Measurements from ENCODE around the gene RASSF7.

Gene RASSF7

DNA sequence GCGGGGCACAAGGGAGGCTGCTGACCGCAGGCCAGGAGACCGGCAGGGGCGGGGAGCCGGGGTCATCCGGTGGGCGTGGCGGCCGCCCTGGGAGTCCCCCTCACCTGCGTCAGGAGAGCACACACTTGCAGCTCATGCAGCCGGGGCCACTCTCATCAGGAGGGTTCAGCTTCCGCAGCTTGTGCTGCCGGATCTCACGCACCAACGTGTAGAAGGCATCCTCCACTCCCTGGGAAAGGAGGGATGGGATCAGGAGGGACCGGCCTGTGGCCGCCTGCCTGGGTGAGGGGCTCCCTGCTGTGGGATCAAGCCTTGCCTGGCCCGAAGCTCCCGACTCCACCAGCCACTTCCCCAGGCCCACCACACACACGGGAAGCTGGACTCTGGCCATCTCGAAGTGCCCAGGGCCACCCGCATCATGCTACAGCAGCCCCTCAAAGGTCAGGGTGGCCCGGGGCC is 28.2 kb upstream of the RASSF7 start:
- no peak for DNase-seq (ENCODE audit: extremely low read depth in 1 of 2, low read depth in 1 of 2)

DNA sequence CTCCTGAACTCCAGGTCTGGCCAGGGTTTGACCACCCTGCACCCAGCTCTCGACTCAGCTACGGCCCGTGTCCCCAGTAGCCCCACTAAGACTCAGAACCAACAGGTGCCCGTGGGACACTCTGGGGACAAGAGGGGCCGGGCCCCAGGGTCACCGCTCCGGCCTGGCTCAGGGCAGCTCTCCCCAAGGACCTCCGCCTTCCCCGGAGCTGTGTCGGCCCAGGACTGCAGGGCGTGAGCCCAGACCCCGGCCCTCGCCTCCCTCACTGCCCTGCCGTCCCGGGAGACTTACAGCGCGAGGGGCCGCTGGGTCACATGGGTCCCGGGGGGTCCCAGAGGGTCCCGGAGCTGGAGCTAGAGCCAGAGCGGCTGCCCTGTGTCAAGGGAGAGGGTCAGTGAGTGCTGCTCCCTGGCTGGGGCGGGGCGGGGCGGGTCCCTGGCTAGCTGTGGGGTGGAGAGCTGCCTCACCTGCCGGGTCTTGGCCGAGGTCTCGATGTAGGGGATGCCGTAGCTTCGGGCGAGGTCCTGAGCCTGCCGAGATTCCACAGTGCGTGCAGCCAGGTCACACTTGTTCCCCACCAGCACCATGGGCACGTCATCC is 27.7 kb upstream of the RASSF7 start:
- no peak for DNase-seq (ENCODE audit: extremely low read depth in 1 of 2, low read depth in 1 of 2)

DNA sequence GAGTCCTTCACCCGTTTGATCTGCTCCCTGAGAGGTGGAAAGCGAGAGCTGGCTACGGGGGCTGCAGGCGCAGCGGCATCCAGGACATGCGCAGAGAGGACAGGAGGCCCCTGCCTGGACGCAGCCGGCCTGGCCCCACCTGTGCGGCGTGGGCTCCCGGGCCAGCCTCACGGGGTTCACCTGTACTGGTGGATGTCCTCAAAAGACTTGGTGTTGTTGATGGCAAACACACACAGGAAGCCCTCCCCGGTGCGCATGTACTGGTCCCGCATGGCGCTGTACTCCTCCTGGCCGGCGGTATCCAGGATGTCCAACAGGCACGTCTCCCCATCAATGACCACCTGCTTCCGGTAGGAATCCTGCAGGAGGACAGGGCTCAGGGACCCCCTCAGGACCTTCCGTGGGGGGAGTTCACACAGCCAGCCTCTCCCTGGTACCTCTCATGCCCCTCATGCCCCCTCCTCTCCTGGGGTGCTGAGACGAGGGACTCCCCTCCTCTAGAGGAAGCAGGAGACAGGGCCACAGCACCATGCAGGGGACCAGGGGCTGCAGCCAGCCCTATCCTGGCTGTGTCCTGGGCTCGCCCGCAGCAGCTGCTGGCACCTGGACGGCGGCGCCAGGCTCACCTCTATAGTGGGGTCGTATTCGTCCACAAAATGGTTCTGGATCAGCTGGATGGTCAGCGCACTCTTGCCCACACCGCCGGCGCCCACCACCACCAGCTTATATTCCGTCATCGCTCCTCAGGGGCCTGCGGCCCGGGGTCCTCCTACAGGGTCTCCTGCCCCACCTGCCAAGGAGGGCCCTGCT is 27.0 kb upstream of the RASSF7 start:
- no peak for DNase-seq (ENCODE audit: extremely low read depth in 1 of 2, low read depth in 1 of 2)

DNA sequence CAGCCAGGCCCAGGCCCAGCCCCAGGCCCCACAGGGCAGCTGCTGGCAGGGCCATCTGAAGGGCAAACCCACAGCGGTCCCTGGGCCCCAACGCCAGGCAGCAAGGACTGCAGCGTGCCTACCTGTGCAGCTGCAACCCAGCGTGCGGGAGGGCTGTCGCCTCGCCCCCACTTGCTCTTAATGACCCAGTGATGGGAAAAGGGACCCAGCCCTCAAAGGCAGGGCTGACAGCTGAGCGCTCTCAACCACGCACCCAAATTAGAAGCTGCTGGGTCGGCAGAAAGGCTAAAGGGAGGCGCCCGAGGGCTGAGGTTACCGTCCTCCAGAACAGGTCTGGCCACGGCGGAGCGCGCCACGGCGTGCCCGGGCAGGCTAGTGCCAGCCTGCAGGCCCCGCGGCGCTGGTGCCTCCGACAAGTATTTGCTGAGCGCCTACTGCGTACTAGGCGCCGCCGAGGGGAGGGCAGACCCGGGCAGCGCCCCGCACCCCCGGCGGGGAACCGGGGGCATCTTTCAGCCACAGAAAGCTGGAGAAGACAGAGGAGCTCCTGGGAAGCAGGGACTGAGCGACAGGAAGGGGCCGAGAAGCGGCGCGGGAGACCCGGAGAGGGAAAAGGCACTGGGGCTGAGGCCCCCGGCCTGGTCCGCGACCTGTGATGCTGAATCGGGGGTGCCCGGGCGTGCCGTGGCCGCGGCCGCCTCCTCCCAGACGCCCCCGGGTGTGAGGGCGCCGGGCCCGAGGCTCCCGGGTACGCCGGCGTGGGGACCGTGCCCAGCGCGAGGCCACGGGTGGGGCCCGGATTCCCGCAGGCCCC is 26.2 kb upstream of the RASSF7 start:
- DNase-seq (ENCODE audit: extremely low read depth in 1 of 2, low read depth in 1 of 2) = no peak

DNA sequence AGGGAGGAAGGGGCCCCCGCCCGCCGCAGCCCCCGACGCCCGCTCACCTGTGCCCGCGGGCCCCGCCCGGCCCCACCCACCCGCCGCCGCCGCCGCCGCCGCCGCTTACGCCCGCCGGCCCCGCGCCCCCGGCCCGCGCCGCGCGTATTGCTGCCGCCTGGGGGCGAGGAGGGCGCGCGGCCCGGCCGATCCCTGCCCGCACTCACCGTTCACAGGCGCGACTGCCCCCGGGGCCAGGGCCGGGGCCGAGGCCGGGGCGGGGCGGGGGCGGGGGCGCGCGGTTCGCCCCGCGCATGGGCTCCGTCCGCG is 25.6 kb upstream of the RASSF7 start:
- DNase-seq (ENCODE audit: extremely low read depth in 1 of 2, low read depth in 1 of 2) = no peak

DNA sequence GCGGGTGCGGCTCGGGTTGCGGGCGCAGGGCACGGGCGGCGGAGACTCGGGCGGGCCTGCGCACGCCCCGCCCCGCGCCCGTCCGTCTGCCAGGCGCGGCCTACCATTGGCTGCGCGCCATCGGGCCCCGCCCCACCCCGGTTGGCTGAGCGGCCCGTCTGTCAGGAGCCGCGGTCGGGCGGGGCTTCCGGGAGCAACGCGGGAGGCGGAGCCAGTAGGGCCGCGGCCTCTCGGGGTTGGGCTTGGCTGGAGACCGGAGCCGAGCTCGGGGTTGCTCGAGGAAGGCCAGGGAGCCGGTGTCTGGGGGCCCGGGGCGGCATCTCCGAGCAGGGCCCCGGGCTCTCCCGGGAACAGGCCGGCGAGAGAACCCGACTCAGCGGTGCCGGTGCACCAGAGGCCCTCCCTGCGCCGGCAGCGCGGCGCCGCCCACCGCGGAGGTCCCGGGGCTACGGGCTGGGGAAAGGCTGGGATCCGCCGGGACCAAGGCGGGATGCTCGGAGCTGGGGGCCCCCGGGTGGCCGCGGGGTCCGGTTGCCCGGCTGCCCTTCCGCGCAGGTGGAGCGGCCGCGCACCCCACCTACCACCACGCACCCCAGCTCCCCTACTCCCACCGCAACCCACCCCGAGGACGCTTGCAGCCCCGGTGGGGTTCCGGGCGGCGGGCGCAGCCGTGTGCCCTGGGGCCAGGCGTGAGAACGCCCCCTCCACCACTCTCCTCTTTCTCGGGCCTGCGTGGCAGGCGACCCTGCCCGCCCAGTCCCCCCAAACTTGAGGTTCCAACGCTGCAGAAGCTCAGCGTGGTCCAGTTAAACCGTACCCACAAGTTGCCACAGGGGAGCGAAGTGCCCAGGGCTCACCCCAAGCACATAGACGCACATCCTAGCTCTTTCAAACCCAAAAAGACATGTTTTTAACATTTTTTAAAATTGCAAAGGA is 25.0 kb upstream of the RASSF7 start, which contains the start of gene HRAS:
Gene HRAS (minus strand): TSS at position 58 of the 936 bp plus-strand sequence.
- DNase-seq (ENCODE audit: extremely low read depth in 1 of 2, low read depth in 1 of 2) = peak; percentile 87 to 95

DNA sequence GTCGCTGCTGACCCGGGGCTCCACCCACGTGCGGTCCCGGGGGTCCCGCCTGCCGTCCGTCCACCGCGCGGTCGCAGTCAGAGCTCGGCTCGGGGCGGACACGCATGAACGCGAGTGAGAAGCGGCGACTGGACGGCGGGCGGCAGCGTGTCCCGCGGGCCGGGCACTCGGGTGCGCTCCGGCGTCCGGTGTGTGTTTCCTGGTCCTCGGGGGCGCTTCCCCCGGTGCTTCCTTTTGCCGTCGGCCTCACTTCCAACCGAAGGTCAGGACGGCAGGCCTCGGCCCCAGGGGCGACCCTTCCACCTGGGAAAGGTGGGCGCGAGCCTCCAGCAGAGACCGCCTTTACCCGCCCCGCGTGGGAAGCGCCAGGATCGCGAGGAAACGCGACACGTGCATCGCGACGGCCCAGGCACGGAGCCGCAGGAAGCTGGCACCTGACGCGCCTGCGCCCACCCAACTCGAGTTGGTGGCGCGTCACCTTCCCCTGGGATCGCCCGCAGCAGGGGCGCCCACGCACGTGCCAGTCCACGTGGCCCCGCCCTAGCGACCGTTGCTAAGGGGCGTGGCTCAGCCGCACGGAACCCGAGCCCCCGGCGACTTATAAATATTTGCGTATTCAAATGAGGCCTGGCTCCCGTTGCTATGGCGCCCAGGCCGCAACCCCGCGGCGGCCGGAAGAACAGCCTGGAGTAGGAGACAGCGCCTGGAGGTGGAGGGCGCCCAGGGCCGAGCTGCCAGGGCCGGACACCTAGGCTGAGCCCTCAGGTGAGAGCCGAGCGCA is 23.7 kb upstream of the RASSF7 start, which contains the start of gene LRRC56:
Gene LRRC56 (plus strand): TSS at position 687 of the 781 bp plus-strand sequence. CDS start 3,158 bp downstream, outside the sequence.
- peak; percentile 86 to 88 for DNase-seq (ENCODE audit: extremely low read depth in 1 of 2, low read depth in 1 of 2)

DNA sequence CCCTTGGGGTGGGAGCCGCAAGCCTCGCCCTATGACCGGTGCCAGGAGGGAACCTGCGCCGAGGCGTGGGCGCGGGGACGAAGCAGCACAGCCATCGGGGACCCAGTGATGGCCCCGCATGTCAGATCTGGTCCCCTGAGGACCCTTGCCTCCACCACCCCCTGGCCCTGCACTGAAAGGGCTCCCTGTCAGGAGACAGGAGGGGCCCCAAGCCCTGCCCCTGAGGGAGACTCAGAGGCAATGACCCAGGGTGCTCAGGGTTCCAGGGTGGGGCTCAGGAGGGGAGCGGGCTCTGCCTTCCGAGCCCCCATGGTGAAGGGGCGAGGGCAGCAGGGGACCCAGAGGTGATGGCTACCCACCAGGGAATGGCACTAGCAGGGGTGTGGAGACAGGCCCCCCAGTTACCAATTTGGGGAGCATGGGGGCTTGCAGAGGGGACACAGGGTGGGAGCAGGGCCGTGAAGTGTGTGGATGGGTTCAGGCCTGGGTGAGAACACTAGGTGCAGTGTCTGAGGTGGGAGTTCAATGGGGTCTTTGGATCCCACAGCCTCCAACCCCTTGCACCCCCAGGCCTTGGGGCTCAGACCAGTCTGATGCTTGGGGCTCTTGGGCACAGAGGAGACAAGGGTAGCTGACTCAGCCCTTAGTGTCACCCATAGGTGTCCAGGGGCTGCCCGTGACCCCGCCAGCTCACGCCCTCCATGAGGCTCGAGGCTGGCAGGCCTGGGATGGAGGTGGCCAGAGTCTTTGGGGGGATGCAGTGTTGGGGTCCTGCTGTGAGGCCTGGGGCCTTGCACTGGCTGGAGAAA is 22.9 kb upstream of the RASSF7 start:
- DNase-seq (ENCODE audit: extremely low read depth in 1 of 2, low read depth in 1 of 2) = no peak

DNA sequence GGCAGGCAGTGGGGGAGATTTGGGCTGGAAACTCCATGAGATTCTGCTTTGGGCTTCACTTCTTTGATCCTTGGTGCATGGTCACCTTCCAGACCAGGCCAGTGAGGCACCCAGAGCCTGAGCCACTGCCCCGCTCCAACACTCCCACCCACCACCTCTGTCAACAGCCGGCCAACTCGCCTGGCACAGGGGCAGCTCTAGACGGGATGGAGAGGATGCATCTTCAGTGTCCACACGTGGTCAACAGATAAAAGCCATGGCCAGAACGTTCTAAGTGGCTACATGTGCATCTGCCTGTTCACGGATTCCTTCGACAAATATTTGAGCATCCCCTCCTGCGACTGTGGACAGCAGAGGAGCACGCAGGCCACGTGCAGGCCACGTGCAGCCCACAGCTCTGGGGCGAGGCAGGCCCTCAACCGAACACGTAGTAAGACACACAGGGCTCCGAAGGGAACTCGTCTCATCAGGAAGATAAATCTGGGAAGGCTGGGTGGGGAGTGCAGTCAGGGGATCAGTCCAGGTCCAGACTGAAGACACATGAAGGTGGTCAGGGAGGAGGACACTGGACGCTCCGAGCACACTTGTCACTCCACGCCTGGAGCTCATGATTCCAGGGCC is 22.2 kb upstream of the RASSF7 start:
- no peak for DNase-seq (ENCODE audit: extremely low read depth in 1 of 2, low read depth in 1 of 2)

DNA sequence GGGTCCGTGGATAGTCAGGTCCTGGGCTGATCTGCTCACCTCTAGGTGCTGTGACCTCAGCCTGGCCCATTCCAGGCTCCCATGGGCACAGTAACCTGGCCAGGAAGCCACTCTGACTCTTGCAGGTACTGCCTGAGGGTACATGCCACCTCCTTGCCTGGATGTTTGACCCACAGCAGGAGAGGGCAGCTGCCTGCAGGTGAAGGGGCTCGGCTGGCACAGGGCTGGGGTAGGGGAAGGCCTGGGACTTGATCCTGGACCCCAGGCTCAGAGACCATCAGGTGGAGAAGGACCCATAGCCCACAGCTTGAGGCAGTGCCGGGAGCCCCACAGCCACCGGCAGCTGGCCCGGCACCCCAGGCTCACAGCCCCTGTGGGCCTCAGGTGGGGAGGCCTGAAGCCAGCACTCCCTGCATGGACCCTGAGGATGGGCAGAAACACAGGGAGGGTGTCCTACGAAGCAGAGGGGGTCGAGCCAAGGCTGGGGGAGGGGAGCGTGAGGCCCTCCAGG is 20.7 kb upstream of the RASSF7 start:
- no peak for DNase-seq (ENCODE audit: extremely low read depth in 1 of 2, low read depth in 1 of 2)

DNA sequence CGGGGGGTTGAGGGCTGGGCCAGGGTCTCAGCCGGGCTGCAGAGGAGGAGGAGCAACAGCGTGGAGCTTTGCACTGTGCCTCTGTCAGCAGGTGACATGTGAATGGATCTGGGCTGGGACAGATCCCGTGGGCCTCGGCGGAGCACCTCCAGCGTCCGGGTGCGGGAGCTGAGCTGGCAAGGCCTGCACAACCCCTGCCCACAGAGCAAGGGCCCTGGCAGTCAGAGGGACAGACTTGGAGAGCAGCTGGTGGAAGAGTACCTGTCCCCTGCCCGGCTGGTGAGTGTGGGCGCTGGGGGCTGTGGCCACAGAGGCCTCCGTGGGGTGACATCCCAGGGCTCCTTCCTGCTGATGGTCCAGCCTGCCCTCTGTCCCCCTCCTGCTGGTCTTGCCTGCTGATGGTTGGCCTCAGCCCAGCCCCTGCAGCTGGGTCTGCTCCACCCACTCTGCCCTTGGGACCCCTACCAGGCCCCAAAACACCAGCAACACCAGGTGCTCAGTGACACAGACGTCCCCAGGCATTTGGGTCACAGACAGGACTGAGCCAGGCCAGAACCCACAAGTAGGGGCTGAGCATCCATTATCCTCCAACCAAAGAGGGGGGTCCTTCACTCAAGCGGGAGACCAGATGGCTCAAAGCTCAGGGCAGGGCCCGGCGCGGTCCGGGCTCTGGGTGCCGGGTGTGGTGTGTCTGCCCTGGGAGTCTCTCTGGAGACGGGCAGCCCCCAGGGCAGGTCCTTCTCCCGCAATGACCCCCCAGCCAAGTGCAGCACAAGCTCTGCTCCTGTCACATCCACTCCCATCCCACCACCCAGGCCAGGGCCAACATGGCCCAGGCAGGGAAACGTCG is 20.0 kb upstream of the RASSF7 start:
- DNase-seq (ENCODE audit: extremely low read depth in 1 of 2, low read depth in 1 of 2) = no peak

DNA sequence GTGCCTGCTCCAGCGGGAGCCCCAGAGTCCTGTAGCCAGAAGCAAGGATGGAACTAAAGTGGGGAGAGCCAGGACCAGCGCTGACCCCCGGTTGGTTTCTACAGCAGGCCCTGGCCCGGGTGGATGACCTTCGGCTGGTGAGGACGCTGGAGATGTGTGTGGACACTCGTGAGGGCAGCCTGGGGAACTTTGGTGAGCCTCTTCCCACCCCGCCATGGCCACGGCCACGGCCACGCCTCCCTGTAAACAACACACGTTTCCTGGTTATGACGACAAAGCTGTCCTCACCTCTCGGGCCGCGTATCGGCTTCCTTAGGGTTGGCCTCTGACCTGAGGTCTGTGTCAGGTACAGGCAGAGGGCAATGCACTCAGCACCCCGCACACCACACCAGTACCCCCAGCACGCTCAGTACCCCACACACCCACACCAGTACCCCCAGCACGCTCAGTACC is 19.3 kb upstream of the RASSF7 start:
- no peak for DNase-seq (ENCODE audit: extremely low read depth in 1 of 2, low read depth in 1 of 2)

DNA sequence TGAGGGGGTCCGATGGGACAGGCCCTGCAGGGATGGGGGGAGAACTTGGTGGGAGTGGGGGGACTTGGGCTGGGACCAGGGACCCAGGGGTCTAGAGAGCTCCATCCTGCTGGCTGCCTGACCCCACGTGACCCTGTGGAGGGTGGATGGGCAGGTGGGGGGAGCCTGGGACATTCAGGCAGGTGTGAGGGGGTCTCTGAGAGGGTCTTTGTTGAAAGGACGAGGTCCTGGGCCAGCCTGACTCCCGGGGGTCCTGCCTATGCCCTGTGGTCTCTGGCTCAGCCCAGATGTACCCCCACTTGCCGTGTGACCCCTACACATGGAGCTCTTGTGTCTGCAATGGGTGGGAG is 16.0 kb upstream of the RASSF7 start:
- no peak for DNase-seq (ENCODE audit: extremely low read depth in 1 of 2, low read depth in 1 of 2)

DNA sequence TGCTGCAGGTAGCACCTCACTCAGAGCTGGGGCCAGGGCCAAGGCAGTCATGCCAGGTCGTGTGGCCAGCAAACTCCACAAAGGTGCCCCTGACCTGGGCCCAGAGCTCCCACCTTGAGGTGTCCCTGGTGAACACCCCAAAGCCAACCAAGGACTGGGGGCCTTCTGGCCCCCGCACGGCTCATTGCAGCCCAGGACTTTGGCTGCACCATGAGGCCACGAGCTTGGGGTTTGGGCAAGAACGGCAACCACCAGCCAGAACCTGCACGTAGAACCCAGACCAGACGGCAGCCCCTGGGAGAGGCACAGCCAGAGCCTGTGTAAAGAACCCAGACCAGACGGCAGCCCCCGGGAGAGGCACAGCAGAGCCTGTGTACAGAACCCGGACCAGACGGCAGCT is 15.6 kb upstream of the RASSF7 start:
- no peak for DNase-seq (ENCODE audit: extremely low read depth in 1 of 2, low read depth in 1 of 2)

DNA sequence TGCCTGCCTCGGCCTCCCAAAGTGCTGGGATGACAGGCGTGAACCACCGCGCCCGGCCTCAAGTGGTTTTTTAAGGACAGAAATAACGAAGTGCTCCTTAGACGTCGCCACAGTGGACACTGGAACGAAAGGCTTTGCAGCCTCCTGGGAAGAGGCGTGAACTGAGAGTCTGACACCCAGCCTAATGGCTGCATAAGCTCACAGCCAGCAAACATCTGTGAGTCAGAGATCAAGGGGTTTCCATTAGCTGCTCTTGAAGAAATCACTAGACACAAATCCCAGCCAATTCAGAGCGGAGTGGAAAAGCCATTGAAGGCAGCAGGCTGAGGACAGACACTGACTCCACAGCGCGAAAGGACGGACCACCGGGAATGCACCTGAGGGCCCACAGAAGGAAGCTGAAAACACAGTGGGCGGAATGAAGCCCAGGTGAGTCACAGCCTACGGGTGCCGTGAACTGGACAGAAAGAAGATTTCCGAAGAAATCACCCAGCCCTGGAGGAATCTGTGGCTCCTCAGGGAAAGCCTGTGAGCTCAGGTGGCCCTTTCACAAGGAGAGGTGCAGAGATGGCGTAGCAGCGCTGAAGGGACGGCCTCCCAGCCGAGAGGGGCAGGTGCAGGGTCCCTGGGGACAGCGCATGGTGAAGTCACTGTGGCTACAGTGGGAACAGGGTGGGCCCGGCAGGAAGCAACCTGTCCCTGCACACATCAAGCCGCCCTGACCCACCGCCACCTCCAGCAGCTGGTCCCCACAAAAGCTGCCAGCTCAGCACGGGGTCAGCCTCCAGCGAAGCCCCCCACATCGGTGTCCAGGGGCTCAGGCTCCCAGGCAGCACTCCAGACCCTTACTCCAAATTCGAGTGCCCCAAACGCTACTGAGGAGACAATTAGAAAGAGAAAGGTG is 11.8 kb upstream of the RASSF7 start:
- DNase-seq (ENCODE audit: extremely low read depth in 1 of 2, low read depth in 1 of 2) = no peak

DNA sequence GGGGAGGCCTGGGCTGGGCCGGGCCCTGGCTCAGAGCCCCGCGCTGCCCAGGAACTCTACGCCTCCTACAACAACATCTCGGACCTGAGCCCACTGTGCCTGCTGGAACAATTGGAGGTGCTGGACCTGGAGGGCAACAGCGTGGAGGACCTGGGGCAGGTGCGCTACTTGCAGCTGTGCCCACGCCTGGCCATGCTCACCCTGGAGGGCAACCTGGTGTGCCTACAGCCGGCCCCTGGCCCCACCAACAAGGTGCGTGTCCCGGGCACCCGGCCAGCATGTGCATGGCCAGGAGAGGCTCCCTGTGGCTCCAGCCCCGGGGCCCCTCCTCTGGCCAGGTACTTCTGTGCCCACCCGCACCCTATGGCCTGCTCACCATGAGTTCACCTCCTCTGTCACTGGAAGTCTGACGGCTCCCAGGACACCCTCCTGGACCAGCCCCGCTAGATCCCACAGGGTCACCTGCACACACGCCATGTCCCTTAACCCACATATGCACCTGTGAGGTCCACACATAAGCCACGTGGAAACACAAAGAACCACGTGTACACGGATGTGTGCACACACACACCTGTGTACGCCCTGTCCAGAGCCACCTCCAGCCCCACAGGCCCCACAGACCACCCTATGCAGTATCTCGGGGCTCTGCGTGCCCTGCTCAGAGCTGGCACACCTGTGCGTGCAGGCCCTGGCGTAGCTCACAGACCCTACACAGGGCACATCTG is 10.6 kb upstream of the RASSF7 start:
- no peak for DNase-seq (ENCODE audit: extremely low read depth in 1 of 2, low read depth in 1 of 2)

Measured in activated CD8-positive, alpha-beta memory T cell treated with anti-CD3 and anti-CD28 coated beads for 1 hour (primary cell).